IMR-90 (cell line): ENCODE results near the gene PSENEN. TPM values are rescaled to one million over a fixed set of nuclear protein-coding genes. Genes with fewer than 3 reads are reported as not detected.

Experiments
- ATAC-seq: fragments of 200-7000 bp; cut with Tn5 transposase; 2 replicates; pipeline ENCODE4 v1.9.1; 2020; ENCODE audit warnings: low read depth, mild to moderate bottlenecking, moderate library complexity
- BruUV-seq: library from RNA; stranded (reverse); fragments of 400-500 nt; replicated peaks from 2 replicates; lab custom pipeline; 2021; lab: Mats Ljungman, UMichigan
- CTCF ChIA-PET: fragments of 300-600 bp; formaldehyde crosslinking; extraction: SDS; loops from one replicate; lab custom pipeline; 2021; ENCODE audit warnings: antibody characterized with exemption; lab: Yijun Ruan, JAX
- POLR2A ChIA-PET: fragments of 300-600 bp; sonication (Branson Sonifier 250); formaldehyde crosslinking; loops from one replicate; lab custom pipeline; 2022; ENCODE audit warnings: antibody characterized with exemption; ENCODE audit not compliant: unreplicated experiment; lab: Charles Lee
- DNase-seq: peaks from one replicate; pipeline ENCODE4 v3.0.0; 2013
- H2AFZ ChIP-seq: replicated peaks from 2 replicates; pipeline ENCODE3; 2013; ENCODE audit warnings: low read length, mild to moderate bottlenecking; ENCODE audit not compliant: poor library complexity
- H2AK5ac ChIP-seq: 2 replicates; pipeline ENCODE4 v1.6.1; 2013; ENCODE audit warnings: low read depth, low read length, inconsistent platforms
- H2AK9ac ChIP-seq: replicated peaks from 2 replicates; pipeline ENCODE3; 2013; ENCODE audit warnings: mild to moderate bottlenecking, low read depth, low read length, moderate library complexity; ENCODE audit not compliant: poor library complexity
- H2BK120ac ChIP-seq: 2 replicates; pipeline ENCODE4 v1.6.1; 2013; ENCODE audit warnings: low read depth, low read length, inconsistent platforms
- H2BK15ac ChIP-seq: 3 replicates; pipeline ENCODE4 v1.6.1; 2013; ENCODE audit warnings: low read depth, low read length, inconsistent platforms
- H2BK20ac ChIP-seq: 2 replicates; pipeline ENCODE4 v1.6.1; 2013; ENCODE audit warnings: low read depth, mild to moderate bottlenecking, inconsistent platforms, low read length, moderate library complexity
- H2BK5ac ChIP-seq: 2 replicates; pipeline ENCODE4 v1.6.1; 2013; ENCODE audit warnings: mild to moderate bottlenecking, low read depth, low read length, inconsistent platforms; ENCODE audit not compliant: poor library complexity, severe bottlenecking
- H3K14ac ChIP-seq: replicated peaks from 2 replicates; pipeline ENCODE4 v1.6.1; 2013; ENCODE audit warnings: low read depth, low read length, inconsistent platforms
- H3K18ac ChIP-seq: 2 replicates; pipeline ENCODE4 v1.6.1; 2013; ENCODE audit warnings: low read depth, low read length, control low read depth
- H3K23ac ChIP-seq: 2 replicates; pipeline ENCODE4 v1.6.1; 2013; ENCODE audit warnings: low read depth, low read length, inconsistent platforms
- H3K27ac ChIP-seq: 2 replicates; pipeline ENCODE4 v1.5.1; 2013; ENCODE audit warnings: mild to moderate bottlenecking, control low read depth, low read length; ENCODE audit not compliant: insufficient read depth
- H3K27me3 ChIP-seq: 2 replicates; pipeline ENCODE4 v1.6.1; 2013; ENCODE audit warnings: low read length; ENCODE audit not compliant: control insufficient read depth, insufficient read depth
- H3K36me3 ChIP-seq: 2 replicates; pipeline ENCODE4 v1.6.1; 2013; ENCODE audit warnings: low read length, mixed read lengths; ENCODE audit not compliant: control insufficient read depth, insufficient read depth
- H3K4ac ChIP-seq: 2 replicates; pipeline ENCODE4 v1.6.1; 2013; ENCODE audit warnings: low read depth, low read length, inconsistent platforms
- H3K4me1 ChIP-seq: 2 replicates; pipeline ENCODE4 v1.6.1; 2013; ENCODE audit warnings: low read length, mixed read lengths; ENCODE audit not compliant: control insufficient read depth, insufficient read depth
- H3K4me2 ChIP-seq: 2 replicates; pipeline ENCODE4 v1.6.1; 2013; ENCODE audit warnings: low read depth, mild to moderate bottlenecking, control low read depth, low read length, moderate library complexity
- H3K4me3 ChIP-seq: 2 replicates; pipeline ENCODE4 v1.5.1; 2013; ENCODE audit warnings: low read depth, mild to moderate bottlenecking, control low read depth, low read length, moderate library complexity; ENCODE audit not compliant: insufficient read depth
- H3K56ac ChIP-seq: 2 replicates; pipeline ENCODE4 v1.6.1; 2013; ENCODE audit warnings: low read length, inconsistent platforms; ENCODE audit not compliant: insufficient read depth; ENCODE audit errors: extremely low read depth
- H3K79me1 ChIP-seq, 2 experiments: 2 replicates each; pipeline ENCODE4 v1.6.1; 2013; ENCODE audit warnings: low read length in 2 of 2, inconsistent platforms in 1 of 2, low read depth in 1 of 2
- H3K9ac ChIP-seq: 2 replicates; pipeline ENCODE4 v1.6.1; 2013; ENCODE audit warnings: low read depth, low read length, control low read depth
- H3K9me1 ChIP-seq: 2 replicates; pipeline ENCODE4 v1.6.1; 2013; ENCODE audit warnings: low read length, inconsistent platforms; ENCODE audit not compliant: insufficient read depth
- H3K9me3 ChIP-seq: 2 replicates; pipeline ENCODE4 v1.6.1; 2013; ENCODE audit warnings: low read length; ENCODE audit not compliant: control insufficient read depth, insufficient read depth
- H4K20me1 ChIP-seq: 2 replicates; pipeline ENCODE4 v1.6.1; 2013; ENCODE audit warnings: low read length, inconsistent platforms; ENCODE audit not compliant: insufficient read depth
- H4K5ac ChIP-seq: 2 replicates; pipeline ENCODE4 v1.6.1; 2013; ENCODE audit warnings: mild to moderate bottlenecking, low read depth, low read length, control low read depth
- H4K8ac ChIP-seq, 2 experiments: 2 replicates each; pipeline ENCODE4 v1.6.1; 2013; ENCODE audit warnings: low read depth in 2 of 2, low read length in 2 of 2, control low read depth in 1 of 2, inconsistent platforms in 1 of 2
- H4K91ac ChIP-seq: 2 replicates; pipeline ENCODE4 v1.6.1; 2013; ENCODE audit warnings: low read depth, low read length, inconsistent platforms; ENCODE audit not compliant: insufficient read depth
- BHLHE40 ChIP-seq: fragments of 150-350 bp; IDR thresholded peaks from 2 replicates; pipeline ENCODE4 v1.6.1; 2016; ENCODE audit warnings: mild to moderate bottlenecking, low read depth, low read length
- CTCF ChIP-seq: conservative IDR thresholded peaks from 2 replicates; pipeline ENCODE4 v1.5.1; 2012; ENCODE audit warnings: mild to moderate bottlenecking, low read depth, low read length, improper control_type of control experiment
- FOS ChIP-seq: fragments of 150-350 bp; IDR thresholded peaks from 2 replicates; pipeline ENCODE4 v1.6.1; 2016; ENCODE audit warnings: low read depth, low read length
- MAFK ChIP-seq: IDR thresholded peaks from 2 replicates; pipeline ENCODE4 v1.6.1; 2012; ENCODE audit warnings: low read depth, low read length, improper control_type of control experiment
- MAZ ChIP-seq: IDR thresholded peaks from 2 replicates; pipeline ENCODE4 v1.6.1; 2012; ENCODE audit warnings: low read depth, mild to moderate bottlenecking, low read length, improper control_type of control experiment, moderate library complexity, borderline replicate concordance
- RCOR1 ChIP-seq: IDR thresholded peaks from 2 replicates; pipeline ENCODE4 v1.6.1; 2012; ENCODE audit warnings: mild to moderate bottlenecking, low read length, improper control_type of control experiment; ENCODE audit not compliant: insufficient replicate concordance
- WGBS, 2 experiments: methylation state at CpG; one replicate each; pipeline versions ENCODE4 v1.1.5 to v1.1.7; 2013; ENCODE audit warnings: missing lambda C conversion rate in 2 of 2; ENCODE audit not compliant: insufficient read length in 1 of 2; ENCODE audit errors: extremely low coverage in 2 of 2; 5-methylcytosine and 5-hydroxymethylcytosine counted together
- dilution Hi-C: fragments of 300-500 bp; cut with HindIII; formaldehyde crosslinking; loops from one replicate; pipeline ENCODE4 v1.14.3; 2018; ENCODE audit warnings: low sequenced_read_pairs; ENCODE audit not compliant: unreplicated experiment
- in situ Hi-C: fragments of 300-500 bp; cut with MboI; formaldehyde crosslinking; loops from 3 replicates; pipeline ENCODE4 v1.14.3; 2019; ENCODE audit warnings: low sequenced_read_pairs, inconsistent platforms, mixed read lengths
- intact Hi-C: fragments of 100-400 bp; cut with micrococcal nuclease; formaldehyde crosslinking; loops from 2 replicates; pipeline ENCODE4 v1.10.0; 2022
- polyA plus RNA-seq, 3 experiments: library from polyadenylated mRNA; depleted of rRNA; stranded (reverse); fragments of >200 nt; gene quantifications; 2 replicates each; pipeline ENCODE4 v1.2.3, GENCODE V29; 2012; ENCODE audit warnings: low replicate concordance in 1 of 3
- total RNA-seq: library from RNA; depleted of rRNA; stranded (reverse); fragments of >200 nt; gene quantifications from 2 replicates; pipeline ENCODE4 v1.2.3, GENCODE V29; 2012

PSENEN gene
- total and polyA plus RNA-seq, 2 of the 4 experiments (the other 2 are of a cell fraction) = 9.0 to 47.0 TPM

- no peak for DNase-seq
- no peaks in the 10 kb centered on the region for H3K4me1 ChIP-seq
- H3K18ac ChIP-seq = no peak overlapping the region
- H2AK5ac ChIP-seq = no peak overlapping the region
- no peak overlapping the region for H3K4me2 ChIP-seq
- no peaks in the 10 kb centered on the region for H3K9me1 ChIP-seq
- no peak overlapping the region for H3K14ac ChIP-seq
- no peak overlapping the region for H3K4ac ChIP-seq
- no peak for ATAC-seq
- H3K9ac ChIP-seq = no peak overlapping the region
- H3K23ac ChIP-seq = no peak overlapping the region
- H3K56ac ChIP-seq = no peak overlapping the region
- ChIA-PET CTCF (no interaction called here), POLR2A (no interaction called here)
- dilution Hi-C loops = no loop called here
- H4K5ac ChIP-seq = no peak overlapping the region
- in situ Hi-C loops = no loop called here
- intact Hi-C loops = no loop called here
- H4K91ac ChIP-seq = no peak overlapping the region
- H2BK120ac ChIP-seq = no peak overlapping the region
- H3K27ac ChIP-seq = no peak overlapping the region
- peaks cover 88% of the 10 kb centered on the region for H3K36me3 ChIP-seq
- no peak overlapping the region for H2BK15ac ChIP-seq
- H2AK9ac ChIP-seq = no peak overlapping the region
- peaks cover 0 to 23% of the 10 kb centered on the region in 2 experiments; a peak in 3 of 4 replicates for H3K79me1 ChIP-seq
- H2BK5ac ChIP-seq = no peak overlapping the region
- 88% methylated on average over 4 of the region's 9 CpGs; no CpG with 5 or more reads in 1 of the 2 experiments for WGBS, 2 experiments
- no peaks in the 10 kb centered on the region for H3K27me3 ChIP-seq
- H4K20me1 ChIP-seq = peaks cover 9% of the 10 kb centered on the region
- TF ChIP-seq RCOR1 = no peak
- no peak for TF ChIP-seq MAFK
- no peak for TF ChIP-seq BHLHE40
- TF ChIP-seq FOS = no peak
- TF ChIP-seq MAZ = no peak
- TF ChIP-seq CTCF = no peak
- no peak overlapping the region for H2AFZ ChIP-seq
- H4K8ac ChIP-seq = no peak overlapping the region
- no peak overlapping the region for H3K4me3 ChIP-seq
- no peaks in the 10 kb centered on the region for H3K9me3 ChIP-seq
- BruUV-seq = no TSS peak
- H2BK20ac ChIP-seq = no peak overlapping the region
These were observed 14.1 kb upstream of the PSENEN start for GRCh38 chr19:35731353-35731752.
